IMR-90 (cell line): ENCODE data around the gene COL24A1. TPM values are rescaled to one million over a fixed set of nuclear protein-coding genes. Genes with fewer than 3 reads are reported as not detected.

Experiments
- ATAC-seq: fragments of 200-7000 bp; cut with Tn5 transposase; 2 replicates; pipeline ENCODE4 v1.9.1; 2020; ENCODE audit warnings: low read depth, mild to moderate bottlenecking, moderate library complexity
- BruUV-seq: library from RNA; stranded (reverse); fragments of 400-500 nt; replicated peaks from 2 replicates; lab custom pipeline; 2021; lab: Mats Ljungman, UMichigan
- CTCF ChIA-PET: fragments of 300-600 bp; formaldehyde crosslinking; extraction: SDS; loops from one replicate; lab custom pipeline; 2021; ENCODE audit warnings: antibody characterized with exemption; lab: Yijun Ruan, JAX
- POLR2A ChIA-PET: fragments of 300-600 bp; sonication (Branson Sonifier 250); formaldehyde crosslinking; loops from one replicate; lab custom pipeline; 2022; ENCODE audit warnings: antibody characterized with exemption; ENCODE audit not compliant: unreplicated experiment; lab: Charles Lee
- DNase-seq: peaks from one replicate; pipeline ENCODE4 v3.0.0; 2013
- H2AFZ ChIP-seq: replicated peaks from 2 replicates; pipeline ENCODE3; 2013; ENCODE audit warnings: low read length, mild to moderate bottlenecking; ENCODE audit not compliant: poor library complexity
- H2AK5ac ChIP-seq: 2 replicates; pipeline ENCODE4 v1.6.1; 2013; ENCODE audit warnings: low read depth, low read length, inconsistent platforms
- H2AK9ac ChIP-seq: replicated peaks from 2 replicates; pipeline ENCODE3; 2013; ENCODE audit warnings: mild to moderate bottlenecking, low read depth, low read length, moderate library complexity; ENCODE audit not compliant: poor library complexity
- H2BK120ac ChIP-seq: 2 replicates; pipeline ENCODE4 v1.6.1; 2013; ENCODE audit warnings: low read depth, low read length, inconsistent platforms
- H2BK15ac ChIP-seq: 3 replicates; pipeline ENCODE4 v1.6.1; 2013; ENCODE audit warnings: low read depth, low read length, inconsistent platforms
- H2BK20ac ChIP-seq: 2 replicates; pipeline ENCODE4 v1.6.1; 2013; ENCODE audit warnings: low read depth, mild to moderate bottlenecking, inconsistent platforms, low read length, moderate library complexity
- H2BK5ac ChIP-seq: 2 replicates; pipeline ENCODE4 v1.6.1; 2013; ENCODE audit warnings: mild to moderate bottlenecking, low read depth, low read length, inconsistent platforms; ENCODE audit not compliant: poor library complexity, severe bottlenecking
- H3K14ac ChIP-seq: replicated peaks from 2 replicates; pipeline ENCODE4 v1.6.1; 2013; ENCODE audit warnings: low read depth, low read length, inconsistent platforms
- H3K18ac ChIP-seq: 2 replicates; pipeline ENCODE4 v1.6.1; 2013; ENCODE audit warnings: low read depth, low read length, control low read depth
- H3K23ac ChIP-seq: 2 replicates; pipeline ENCODE4 v1.6.1; 2013; ENCODE audit warnings: low read depth, low read length, inconsistent platforms
- H3K27ac ChIP-seq: 2 replicates; pipeline ENCODE4 v1.5.1; 2013; ENCODE audit warnings: mild to moderate bottlenecking, control low read depth, low read length; ENCODE audit not compliant: insufficient read depth
- H3K27me3 ChIP-seq: 2 replicates; pipeline ENCODE4 v1.6.1; 2013; ENCODE audit warnings: low read length; ENCODE audit not compliant: control insufficient read depth, insufficient read depth
- H3K36me3 ChIP-seq: 2 replicates; pipeline ENCODE4 v1.6.1; 2013; ENCODE audit warnings: low read length, mixed read lengths; ENCODE audit not compliant: control insufficient read depth, insufficient read depth
- H3K4ac ChIP-seq: 2 replicates; pipeline ENCODE4 v1.6.1; 2013; ENCODE audit warnings: low read depth, low read length, inconsistent platforms
- H3K4me1 ChIP-seq: 2 replicates; pipeline ENCODE4 v1.6.1; 2013; ENCODE audit warnings: low read length, mixed read lengths; ENCODE audit not compliant: control insufficient read depth, insufficient read depth
- H3K4me2 ChIP-seq: 2 replicates; pipeline ENCODE4 v1.6.1; 2013; ENCODE audit warnings: low read depth, mild to moderate bottlenecking, control low read depth, low read length, moderate library complexity
- H3K4me3 ChIP-seq: 2 replicates; pipeline ENCODE4 v1.5.1; 2013; ENCODE audit warnings: low read depth, mild to moderate bottlenecking, control low read depth, low read length, moderate library complexity; ENCODE audit not compliant: insufficient read depth
- H3K56ac ChIP-seq: 2 replicates; pipeline ENCODE4 v1.6.1; 2013; ENCODE audit warnings: low read length, inconsistent platforms; ENCODE audit not compliant: insufficient read depth; ENCODE audit errors: extremely low read depth
- H3K79me1 ChIP-seq, 2 experiments: 2 replicates each; pipeline ENCODE4 v1.6.1; 2013; ENCODE audit warnings: low read length in 2 of 2, inconsistent platforms in 1 of 2, low read depth in 1 of 2
- H3K9ac ChIP-seq: 2 replicates; pipeline ENCODE4 v1.6.1; 2013; ENCODE audit warnings: low read depth, low read length, control low read depth
- H3K9me1 ChIP-seq: 2 replicates; pipeline ENCODE4 v1.6.1; 2013; ENCODE audit warnings: low read length, inconsistent platforms; ENCODE audit not compliant: insufficient read depth
- H3K9me3 ChIP-seq: 2 replicates; pipeline ENCODE4 v1.6.1; 2013; ENCODE audit warnings: low read length; ENCODE audit not compliant: control insufficient read depth, insufficient read depth
- H4K20me1 ChIP-seq: 2 replicates; pipeline ENCODE4 v1.6.1; 2013; ENCODE audit warnings: low read length, inconsistent platforms; ENCODE audit not compliant: insufficient read depth
- H4K5ac ChIP-seq: 2 replicates; pipeline ENCODE4 v1.6.1; 2013; ENCODE audit warnings: mild to moderate bottlenecking, low read depth, low read length, control low read depth
- H4K8ac ChIP-seq, 2 experiments: 2 replicates each; pipeline ENCODE4 v1.6.1; 2013; ENCODE audit warnings: low read depth in 2 of 2, low read length in 2 of 2, control low read depth in 1 of 2, inconsistent platforms in 1 of 2
- H4K91ac ChIP-seq: 2 replicates; pipeline ENCODE4 v1.6.1; 2013; ENCODE audit warnings: low read depth, low read length, inconsistent platforms; ENCODE audit not compliant: insufficient read depth
- BHLHE40 ChIP-seq: fragments of 150-350 bp; IDR thresholded peaks from 2 replicates; pipeline ENCODE4 v1.6.1; 2016; ENCODE audit warnings: mild to moderate bottlenecking, low read depth, low read length
- CEBPB ChIP-seq: IDR thresholded peaks from 2 replicates; pipeline ENCODE4 v1.6.1; 2012; ENCODE audit warnings: low read depth, low read length, improper control_type of control experiment
- WGBS, 2 experiments: methylation state at CpG; one replicate each; pipeline versions ENCODE4 v1.1.5 to v1.1.7; 2013; ENCODE audit warnings: missing lambda C conversion rate in 2 of 2; ENCODE audit not compliant: insufficient read length in 1 of 2; ENCODE audit errors: extremely low coverage in 2 of 2; 5-methylcytosine and 5-hydroxymethylcytosine counted together
- dilution Hi-C: fragments of 300-500 bp; cut with HindIII; formaldehyde crosslinking; loops from one replicate; pipeline ENCODE4 v1.14.3; 2018; ENCODE audit warnings: low sequenced_read_pairs; ENCODE audit not compliant: unreplicated experiment
- in situ Hi-C: fragments of 300-500 bp; cut with MboI; formaldehyde crosslinking; loops from 3 replicates; pipeline ENCODE4 v1.14.3; 2019; ENCODE audit warnings: low sequenced_read_pairs, inconsistent platforms, mixed read lengths
- intact Hi-C: fragments of 100-400 bp; cut with micrococcal nuclease; formaldehyde crosslinking; loops from 2 replicates; pipeline ENCODE4 v1.10.0; 2022
- polyA plus RNA-seq, 3 experiments: library from polyadenylated mRNA; depleted of rRNA; stranded (reverse); fragments of >200 nt; gene quantifications; 2 replicates each; pipeline ENCODE4 v1.2.3, GENCODE V29; 2012; ENCODE audit warnings: low replicate concordance in 1 of 3
- total RNA-seq: library from RNA; depleted of rRNA; stranded (reverse); fragments of >200 nt; gene quantifications from 2 replicates; pipeline ENCODE4 v1.2.3, GENCODE V29; 2012

COL24A1 gene
- total and polyA plus RNA-seq, 2 of the 4 experiments (the other 2 are of a cell fraction): 1.4 to 2.2 TPM

- Histone ChIP-seq H3K9me3 (no peaks in the 10 kb centered on the region), H4K91ac (no peak overlapping the region), H3K9me1 (no peaks in the 10 kb centered on the region), H3K14ac (no peak overlapping the region), H2AK5ac (no peak overlapping the region), H3K4me2 (0 out of 2 replicates have a peak overlapping the region, but pooled peaks have one; percentile 68), H3K79me1 (no peaks in the 10 kb centered on the region), H3K4me3 (no peak overlapping the region), H2AFZ (no peak overlapping the region), H4K5ac (no peak overlapping the region), H2BK5ac (no peak overlapping the region), H3K9ac (no peak overlapping the region), H3K4me1 (peaks cover 2% of the 10 kb centered on the region; the same call in 1 of the 2 replicates), H3K4ac (no peak overlapping the region; the same call in 1 of the 2 replicates), H4K8ac (no peak overlapping the region), H3K18ac (peak overlapping the region; percentile 61; the same call in 1 of the 2 replicates), H3K23ac (no peak overlapping the region), H2BK15ac (no peak overlapping the region), H2BK120ac (no peak overlapping the region), H3K36me3 (no peaks in the 10 kb centered on the region), H3K27ac (peak overlapping the region; percentile 41; the same call in 1 of the 2 replicates), H3K27me3 (no peaks in the 10 kb centered on the region), H2AK9ac (no peak overlapping the region), H3K56ac (no peak overlapping the region), H2BK20ac (no peak overlapping the region), H4K20me1 (no peaks in the 10 kb centered on the region)
- intact Hi-C loops (no loop called here), in situ Hi-C loops (no loop called here), dilution Hi-C loops (no loop called here)
- DNase-seq (peak; percentile 12), ATAC-seq (peak; percentile 50)
- BruUV-seq: no TSS peak
- CTCF ChIA-PET: no interaction called here
- no CpG with 5 or more reads among the region's 1 CpG for WGBS, 2 experiments
- no peak for TF ChIP-seq BHLHE40
- peak; percentile 86 for TF ChIP-seq CEBPB
- POLR2A ChIA-PET: interaction anchor here (0.8 kb wide), 1 partner anchor 164 kb away, joined by 10 read pairs; no protein-coding TSS in a partner anchor
Measured at GRCh38 chr1:85865213-85865612, 291.4 kb downstream of the COL24A1 start.
